A673 (cell line): Measurements from ENCODE around the gene CCDC92.

Source experiments
- EZH2 ChIP-seq: fragments of 200-600 bp; sonication (generic); IDR thresholded peaks from 2 replicates; pipeline ENCODE4 v1.6.1; 2017; ENCODE audit warnings: borderline replicate concordance, low read depth, mild to moderate bottlenecking, mixed read lengths, antibody characterized with exemption, low read length; ENCODE audit not compliant: poor library complexity, severe bottlenecking
- TF ChIP-seq, protein P1 (sequence below): fragments of 300-800, 200-600 bp; sonication (generic); conservative IDR thresholded peaks from 2 replicates; pipeline ENCODE4 v1.5.1; 2017; ENCODE audit warnings: low read depth, mild to moderate bottlenecking, antibody characterized with exemption, low read length, moderate library complexity, mixed read lengths

DNA sequence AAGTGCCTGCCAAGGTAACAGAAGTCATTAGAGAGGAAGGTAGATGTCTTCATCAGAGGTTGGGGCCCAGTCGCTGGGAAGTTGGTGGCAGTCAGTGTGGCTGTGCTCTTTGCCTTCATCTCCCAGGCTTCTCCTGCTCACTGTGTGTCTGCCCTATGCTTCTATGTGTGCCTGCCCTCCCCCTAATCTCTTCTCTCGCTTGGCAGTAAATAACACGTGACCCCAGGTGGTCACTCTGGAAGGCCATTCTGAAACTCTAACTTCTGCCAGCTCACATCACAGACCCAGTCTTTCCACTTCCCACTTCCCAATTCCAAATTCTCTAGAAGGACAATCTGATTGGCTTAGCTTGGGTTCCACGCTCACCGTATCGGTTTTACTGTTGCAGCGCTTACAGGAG, 9.6 kb upstream of the CCDC92 start:
- TF ChIP-seq, protein P1, sequence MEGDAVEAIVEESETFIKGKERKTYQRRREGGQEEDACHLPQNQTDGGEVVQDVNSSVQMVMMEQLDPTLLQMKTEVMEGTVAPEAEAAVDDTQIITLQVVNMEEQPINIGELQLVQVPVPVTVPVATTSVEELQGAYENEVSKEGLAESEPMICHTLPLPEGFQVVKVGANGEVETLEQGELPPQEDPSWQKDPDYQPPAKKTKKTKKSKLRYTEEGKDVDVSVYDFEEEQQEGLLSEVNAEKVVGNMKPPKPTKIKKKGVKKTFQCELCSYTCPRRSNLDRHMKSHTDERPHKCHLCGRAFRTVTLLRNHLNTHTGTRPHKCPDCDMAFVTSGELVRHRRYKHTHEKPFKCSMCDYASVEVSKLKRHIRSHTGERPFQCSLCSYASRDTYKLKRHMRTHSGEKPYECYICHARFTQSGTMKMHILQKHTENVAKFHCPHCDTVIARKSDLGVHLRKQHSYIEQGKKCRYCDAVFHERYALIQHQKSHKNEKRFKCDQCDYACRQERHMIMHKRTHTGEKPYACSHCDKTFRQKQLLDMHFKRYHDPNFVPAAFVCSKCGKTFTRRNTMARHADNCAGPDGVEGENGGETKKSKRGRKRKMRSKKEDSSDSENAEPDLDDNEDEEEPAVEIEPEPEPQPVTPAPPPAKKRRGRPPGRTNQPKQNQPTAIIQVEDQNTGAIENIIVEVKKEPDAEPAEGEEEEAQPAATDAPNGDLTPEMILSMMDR = no peak
- TF ChIP-seq EZH2 = no peak
